Measurements from ENCODE around the gene ARFGAP2.
A peak's percentile ranks its signal among the peaks of the same experiment; 100 is the strongest.

- TF ChIP-seq CTCF (IDR thresholded peaks at IDR 0.05) (no peak), POLR2A (IDR thresholded peaks at IDR 0.05; ENCODE audit: low read depth) (no peak), POLR2AphosphoS5 (IDR thresholded peaks at IDR 0.05) (peak; percentile 85 to 87)
Observed at GRCh38 chr11:47176328-47177228, at the start of gene ARFGAP2.
